Measurements from ENCODE around the gene DYNC1LI1. TPM values are rescaled to one million over a fixed set of nuclear protein-coding genes. Genes with fewer than 3 reads are reported as not detected.

DYNC1LI1 gene
- total and polyA plus RNA-seq, 9 of the 15 experiments (the other 6 are each of a cell fraction or from before 2014, with no cell fraction given), result 21.0 to 85.4 (median 61.3) TPM

DNA sequence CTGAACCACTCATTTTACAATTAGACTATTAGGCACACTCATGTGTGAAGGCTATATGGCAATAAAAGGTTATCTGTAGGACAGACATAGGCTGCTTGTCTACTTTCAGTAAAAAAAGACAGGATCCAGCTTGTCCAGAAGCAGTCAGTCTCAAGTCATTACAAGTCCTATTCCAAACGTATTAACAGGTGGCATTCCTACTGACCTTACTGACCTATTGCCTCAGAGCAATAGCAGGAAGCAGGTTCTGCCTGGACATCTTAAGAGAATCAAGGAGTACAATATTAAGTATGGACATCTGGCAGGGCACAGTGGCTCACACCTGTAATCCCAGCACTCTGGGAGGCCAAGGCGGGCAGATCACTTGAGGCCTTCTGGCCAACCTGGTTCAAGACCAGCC lies 75.0 kb downstream of the DYNC1LI1 start (continued):
- TF ChIP-seq, protein P1, sequence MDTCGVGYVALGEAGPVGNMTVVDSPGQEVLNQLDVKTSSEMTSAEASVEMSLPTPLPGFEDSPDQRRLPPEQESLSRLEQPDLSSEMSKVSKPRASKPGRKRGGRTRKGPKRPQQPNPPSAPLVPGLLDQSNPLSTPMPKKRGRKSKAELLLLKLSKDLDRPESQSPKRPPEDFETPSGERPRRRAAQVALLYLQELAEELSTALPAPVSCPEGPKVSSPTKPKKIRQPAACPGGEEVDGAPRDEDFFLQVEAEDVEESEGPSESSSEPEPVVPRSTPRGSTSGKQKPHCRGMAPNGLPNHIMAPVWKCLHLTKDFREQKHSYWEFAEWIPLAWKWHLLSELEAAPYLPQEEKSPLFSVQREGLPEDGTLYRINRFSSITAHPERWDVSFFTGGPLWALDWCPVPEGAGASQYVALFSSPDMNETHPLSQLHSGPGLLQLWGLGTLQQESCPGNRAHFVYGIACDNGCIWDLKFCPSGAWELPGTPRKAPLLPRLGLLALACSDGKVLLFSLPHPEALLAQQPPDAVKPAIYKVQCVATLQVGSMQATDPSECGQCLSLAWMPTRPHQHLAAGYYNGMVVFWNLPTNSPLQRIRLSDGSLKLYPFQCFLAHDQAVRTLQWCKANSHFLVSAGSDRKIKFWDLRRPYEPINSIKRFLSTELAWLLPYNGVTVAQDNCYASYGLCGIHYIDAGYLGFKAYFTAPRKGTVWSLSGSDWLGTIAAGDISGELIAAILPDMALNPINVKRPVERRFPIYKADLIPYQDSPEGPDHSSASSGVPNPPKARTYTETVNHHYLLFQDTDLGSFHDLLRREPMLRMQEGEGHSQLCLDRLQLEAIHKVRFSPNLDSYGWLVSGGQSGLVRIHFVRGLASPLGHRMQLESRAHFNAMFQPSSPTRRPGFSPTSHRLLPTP (IDR thresholded peaks at IDR 0.05; ENCODE audit: borderline replicate concordance, extremely low read depth, insufficient read length), result no peak
- TF ChIP-seq, protein P2, sequence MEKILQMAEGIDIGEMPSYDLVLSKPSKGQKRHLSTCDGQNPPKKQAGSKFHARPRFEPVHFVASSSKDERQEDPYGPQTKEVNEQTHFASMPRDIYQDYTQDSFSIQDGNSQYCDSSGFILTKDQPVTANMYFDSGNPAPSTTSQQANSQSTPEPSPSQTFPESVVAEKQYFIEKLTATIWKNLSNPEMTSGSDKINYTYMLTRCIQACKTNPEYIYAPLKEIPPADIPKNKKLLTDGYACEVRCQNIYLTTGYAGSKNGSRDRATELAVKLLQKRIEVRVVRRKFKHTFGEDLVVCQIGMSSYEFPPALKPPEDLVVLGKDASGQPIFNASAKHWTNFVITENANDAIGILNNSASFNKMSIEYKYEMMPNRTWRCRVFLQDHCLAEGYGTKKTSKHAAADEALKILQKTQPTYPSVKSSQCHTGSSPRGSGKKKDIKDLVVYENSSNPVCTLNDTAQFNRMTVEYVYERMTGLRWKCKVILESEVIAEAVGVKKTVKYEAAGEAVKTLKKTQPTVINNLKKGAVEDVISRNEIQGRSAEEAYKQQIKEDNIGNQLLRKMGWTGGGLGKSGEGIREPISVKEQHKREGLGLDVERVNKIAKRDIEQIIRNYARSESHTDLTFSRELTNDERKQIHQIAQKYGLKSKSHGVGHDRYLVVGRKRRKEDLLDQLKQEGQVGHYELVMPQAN (IDR thresholded peaks at IDR 0.05; ENCODE audit: borderline replicate concordance), result no peak
- TF ChIP-seq SOX6 (IDR thresholded peaks at IDR 0.05) (no peak), EZH2 (IDR thresholded peaks at IDR 0.05; ENCODE audit: borderline replicate concordance, low read depth, low read length) (no peak), PTRF (tag; IDR thresholded peaks at IDR 0.05) (no peak), RBBP5 (IDR thresholded peaks at IDR 0.05; ENCODE audit: borderline replicate concordance, insufficient read depth, low read length, poor library complexity, severe bottlenecking) (no peak), ZNF695 (CRISPR knock-in tag; IDR thresholded peaks at IDR 0.05) (no peak), TCFL5 (CRISPR knock-in tag; conservative IDR thresholded peaks at IDR 0.05) (no peak), ZNF146 (CRISPR knock-in tag; IDR thresholded peaks at IDR 0.05; ENCODE audit: unreplicated experiment) (no peak)
- TF ChIP-seq, protein P3, sequence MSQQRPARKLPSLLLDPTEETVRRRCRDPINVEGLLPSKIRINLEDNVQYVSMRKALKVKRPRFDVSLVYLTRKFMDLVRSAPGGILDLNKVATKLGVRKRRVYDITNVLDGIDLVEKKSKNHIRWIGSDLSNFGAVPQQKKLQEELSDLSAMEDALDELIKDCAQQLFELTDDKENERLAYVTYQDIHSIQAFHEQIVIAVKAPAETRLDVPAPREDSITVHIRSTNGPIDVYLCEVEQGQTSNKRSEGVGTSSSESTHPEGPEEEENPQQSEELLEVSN (IDR thresholded peaks at IDR 0.05; ENCODE audit: borderline replicate concordance in 1 of 2, extremely low read depth in 1 of 2, insufficient read depth in 1 of 2, insufficient read length in 1 of 2, low read depth in 1 of 2, low read length in 1 of 2, poor library complexity in 1 of 2, severe bottlenecking in 1 of 2), result no peak

Data from K562 (cell line).